Tibial nerve (tissue), 4 donors: ENCODE measurements around the gene BIK. TPM values are rescaled to one million over a fixed set of nuclear protein-coding genes. Genes with fewer than 3 reads are reported as not detected.

Source experiments
- DNase-seq, 2 donors: peaks; one replicate each; pipeline ENCODE4 v3.0.0-alpha.2; 2019; ENCODE audit warnings: low spot score in 2 of 2
- H3K27ac ChIP-seq, 4 donors: fragments of 200-600 bp; sonication (generic) in 3 of 4; one replicate each; pipeline ENCODE4 v1.5.1; 2017 to 2019; ENCODE audit warnings: mild to moderate bottlenecking in 1 of 4
- H3K27me3 ChIP-seq, 2 donors: fragments of 200-600 bp; sonication (generic) in 1 of 2; one replicate each; pipeline versions ENCODE4 v1.5.1 to v1.6.0; 2017 to 2019
- H3K36me3 ChIP-seq, 3 donors: fragments of 200-600 bp; sonication (generic); one replicate each; pipeline ENCODE4 v1.5.1; 2018 to 2019
- H3K4me1 ChIP-seq, 4 donors: fragments of 200-600 bp; sonication (generic) in 3 of 4; one replicate each; pipeline ENCODE4 v1.5.1; 2017 to 2019
- H3K4me3 ChIP-seq, 4 donors: fragments of 200-600 bp; sonication (generic) in 3 of 4; one replicate each; pipeline ENCODE4 v1.5.1; 2017 to 2019; ENCODE audit warnings: mild to moderate bottlenecking in 1 of 4, moderate library complexity in 1 of 4
- H3K9me3 ChIP-seq, 4 donors: fragments of 200-600 bp; sonication (generic) in 3 of 4; one replicate each; pipeline ENCODE4 v1.5.1; 2017 to 2019
- EP300 ChIP-seq, 2 donors: sonication (generic); formaldehyde crosslinking; IDR thresholded peaks; one replicate each; pipeline ENCODE4 v1.6.1; 2017; ENCODE audit warnings: antibody characterized with exemption in 2 of 2, mild to moderate bottlenecking in 1 of 2
- POLR2A ChIP-seq, 2 donors: fragments of 450-650 bp; IDR thresholded peaks; one replicate each; pipeline ENCODE4 v1.6.1; 2017; ENCODE audit warnings: antibody characterized with exemption in 2 of 2, mild to moderate bottlenecking in 2 of 2, moderate library complexity in 2 of 2
- WGBS, 2 donors: methylation state at CpG; one replicate each; pipeline ENCODE4 v1.1.5; 2018; 5-methylcytosine and 5-hydroxymethylcytosine counted together
- total RNA-seq, 4 donors: library from RNA; depleted of rRNA; stranded (reverse); fragments of >200 nt; gene quantifications; one replicate each; pipeline ENCODE4 v1.1.0, GENCODE V29; 2016
- TF ChIP-seq, protein P1 (sequence below), 5 experiments: fragments of 200-600 bp in 3 of 5; fragments of 450-650 bp in 2 of 5; sonication (generic) in 3 of 5; IDR thresholded peaks; one replicate each; pipeline ENCODE4 v1.5.1; 2016 to 2019; ENCODE audit warnings: antibody characterized with exemption in 5 of 5, mild to moderate bottlenecking in 3 of 5, moderate library complexity in 2 of 5

Gene BIK
- total RNA-seq, 4 donors from 2014 or later = not detected

DNA sequence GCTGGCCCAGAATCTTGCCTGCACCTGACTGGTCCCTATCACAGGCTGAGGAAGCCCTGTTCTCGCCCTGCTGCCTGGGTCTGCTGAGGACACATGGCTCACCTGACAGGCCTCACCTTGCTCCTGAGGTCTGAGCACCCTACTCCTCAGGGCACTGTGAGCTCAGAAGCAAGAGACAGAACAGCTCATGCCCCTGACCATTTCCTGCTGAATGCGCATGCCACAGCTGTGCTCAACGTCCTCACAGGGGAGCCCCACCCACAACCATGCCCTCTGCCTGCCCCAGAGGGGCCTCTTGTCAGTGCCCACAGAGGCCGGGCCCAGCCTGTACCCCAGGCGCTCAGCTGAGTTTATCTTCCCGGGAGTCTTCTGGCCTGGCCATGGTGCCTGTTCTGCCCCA is 38.0 kb downstream of the BIK start:
- no peak for TF ChIP-seq EP300 (IDR thresholded peaks at IDR 0.05)
- peaks cover 0 to 24% (median 8%) of the 10 kb centered on the region in 4 donors for H3K4me1 ChIP-seq
- H3K27ac ChIP-seq = no peak overlapping the region
- 45 to 52% methylated on average over 3 to 6 of the region's 6 CpGs for WGBS, 2 donors
- H3K4me3 ChIP-seq = no peak overlapping the region
- no peaks in the 10 kb centered on the region for H3K9me3 ChIP-seq
- H3K36me3 ChIP-seq = no peaks in the 10 kb centered on the region
- H3K27me3 ChIP-seq = no peaks in the 10 kb centered on the region
- no peak for DNase-seq

DNA sequence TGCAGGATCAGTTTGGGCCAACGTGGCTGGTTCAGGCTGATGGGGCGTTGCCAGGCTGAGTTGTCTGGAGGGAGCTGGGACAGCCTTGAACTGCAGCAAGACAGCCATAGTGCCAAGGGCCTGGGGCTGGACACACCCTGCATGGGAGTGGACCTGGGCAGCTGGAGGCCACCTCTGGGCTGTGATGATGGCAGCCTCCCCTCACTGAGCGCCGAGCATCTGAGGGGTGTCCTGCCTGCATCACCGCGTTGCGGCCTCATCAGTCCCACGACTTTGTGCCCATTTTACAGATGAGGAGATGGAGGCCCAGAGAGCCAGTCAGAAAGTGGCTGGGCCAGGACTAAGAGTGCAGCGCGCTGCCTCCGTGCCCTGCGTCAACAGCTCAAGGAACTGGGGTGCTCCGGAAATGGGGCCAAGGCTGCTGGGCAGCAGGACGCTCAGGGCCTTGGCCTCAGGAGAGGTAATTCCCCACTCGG is 40.2 kb downstream of the BIK start:
- H3K9me3 ChIP-seq = no peaks in the 10 kb centered on the region
- H3K27ac ChIP-seq = peak overlapping the region; percentile 61 to 91 (median 82)
- H3K27me3 ChIP-seq = no peaks in the 10 kb centered on the region
- peaks cover 0 to 42% (median 11%) of the 10 kb centered on the region in 4 donors for H3K4me1 ChIP-seq
- H3K36me3 ChIP-seq = peaks cover 0 to 6% (median 0%) of the 10 kb centered on the region in 3 donors
- H3K4me3 ChIP-seq = peak overlapping the region; percentile 76 to 93 (median 84)
- 57 to 75% methylated on average over 9 to 15 of the region's 15 CpGs for WGBS, 2 donors
- no peak for DNase-seq
- TF ChIP-seq POLR2A (IDR thresholded peaks at IDR 0.05) (no peak), EP300 (IDR thresholded peaks at IDR 0.05) (no peak)
- TF ChIP-seq, protein P1, sequence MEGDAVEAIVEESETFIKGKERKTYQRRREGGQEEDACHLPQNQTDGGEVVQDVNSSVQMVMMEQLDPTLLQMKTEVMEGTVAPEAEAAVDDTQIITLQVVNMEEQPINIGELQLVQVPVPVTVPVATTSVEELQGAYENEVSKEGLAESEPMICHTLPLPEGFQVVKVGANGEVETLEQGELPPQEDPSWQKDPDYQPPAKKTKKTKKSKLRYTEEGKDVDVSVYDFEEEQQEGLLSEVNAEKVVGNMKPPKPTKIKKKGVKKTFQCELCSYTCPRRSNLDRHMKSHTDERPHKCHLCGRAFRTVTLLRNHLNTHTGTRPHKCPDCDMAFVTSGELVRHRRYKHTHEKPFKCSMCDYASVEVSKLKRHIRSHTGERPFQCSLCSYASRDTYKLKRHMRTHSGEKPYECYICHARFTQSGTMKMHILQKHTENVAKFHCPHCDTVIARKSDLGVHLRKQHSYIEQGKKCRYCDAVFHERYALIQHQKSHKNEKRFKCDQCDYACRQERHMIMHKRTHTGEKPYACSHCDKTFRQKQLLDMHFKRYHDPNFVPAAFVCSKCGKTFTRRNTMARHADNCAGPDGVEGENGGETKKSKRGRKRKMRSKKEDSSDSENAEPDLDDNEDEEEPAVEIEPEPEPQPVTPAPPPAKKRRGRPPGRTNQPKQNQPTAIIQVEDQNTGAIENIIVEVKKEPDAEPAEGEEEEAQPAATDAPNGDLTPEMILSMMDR (IDR thresholded peaks at IDR 0.05) = no peak

DNA sequence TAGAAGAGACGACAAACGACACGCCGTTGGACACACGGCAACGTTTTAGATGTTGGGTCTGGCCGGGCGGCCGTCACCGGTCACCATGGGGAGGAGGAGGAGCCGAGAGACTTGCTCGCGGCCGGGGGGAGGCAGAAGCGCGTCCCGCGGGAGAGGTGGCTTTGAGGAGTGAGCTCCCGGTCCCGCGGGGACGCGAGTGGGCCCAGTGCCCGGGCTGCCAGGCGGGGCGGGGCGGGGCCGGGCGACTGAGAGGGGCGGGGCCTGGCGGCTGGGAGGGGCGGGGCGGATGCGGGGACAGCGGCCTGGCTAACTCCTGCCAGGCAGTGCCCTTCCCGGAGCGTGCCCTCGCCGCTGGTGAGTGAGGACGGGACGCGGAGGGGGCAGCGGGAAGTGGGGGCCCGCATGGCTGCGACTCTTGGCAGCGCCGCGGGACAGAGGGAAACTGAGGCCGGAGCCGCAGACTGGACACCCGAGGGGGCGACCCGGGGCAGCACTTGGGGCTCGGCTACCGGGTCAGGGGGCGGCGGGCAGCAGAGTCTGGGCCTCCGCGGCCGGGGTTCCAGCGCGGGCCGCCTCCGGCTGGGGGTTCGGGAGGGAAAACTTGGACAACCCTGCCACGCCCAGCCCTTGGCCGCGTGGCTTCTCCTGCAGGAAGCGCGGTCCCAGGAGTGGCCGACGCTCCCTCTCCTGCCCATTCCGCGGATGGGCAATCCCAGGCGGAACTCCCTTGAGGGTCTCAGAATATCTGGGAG is 40.9 kb downstream of the BIK start, which contains the start of gene TSPO:
Gene TSPO (plus strand): TSS at position 309 of the 752 bp plus-strand sequence. CDS start 7,680 bp downstream, outside the sequence.
- Histone ChIP-seq H3K4me1 (peaks cover 0 to 49% (median 11%) of the 10 kb centered on the region in 4 donors), H3K4me3 (peak within 1 kb of the TSS; percentile 76 to 93 (median 84)), H3K27ac (peak within 1 kb of the TSS; percentile 61 to 91 (median 82)), H3K9me3 (no peaks in the 10 kb centered on the region), H3K36me3 (peaks cover 0 to 8% (median 0%) of the 10 kb centered on the region in 3 donors), H3K27me3 (no peaks in the 10 kb centered on the region)
- TF ChIP-seq POLR2A (IDR thresholded peaks at IDR 0.05) (peak; percentile 14 to 39), EP300 (IDR thresholded peaks at IDR 0.05) (peak in 1 of 2 donors; percentile 75)
- TF ChIP-seq, protein P1 (IDR thresholded peaks at IDR 0.05) = no peak
- 2 to 4% methylated on average over 12 to 49 of the region's 75 CpGs for WGBS, 2 donors
- DNase-seq = peak; percentile 63 to 70

DNA sequence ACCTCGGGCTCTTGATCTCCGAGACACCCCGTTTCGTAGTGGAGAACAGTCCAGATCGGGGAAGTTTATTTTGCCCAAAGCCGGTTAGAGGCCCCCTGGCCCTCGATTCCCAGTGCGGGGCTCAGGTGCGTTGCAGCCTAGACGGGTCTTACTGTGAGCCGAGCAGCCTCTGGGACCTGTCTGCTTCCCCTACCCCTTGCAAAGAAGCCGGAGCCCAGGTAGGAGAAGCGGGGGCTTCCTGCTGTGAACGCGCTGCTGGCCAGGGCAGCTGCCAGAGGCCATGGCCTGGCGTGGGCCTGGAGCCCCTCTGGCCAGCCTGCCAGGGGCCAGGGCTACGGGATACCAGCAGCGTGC is 41.4 kb downstream of the BIK start:
- WGBS, 2 donors = 10 to 13% methylated on average over 14 to 18 of the region's 18 CpGs
- peaks cover 0 to 8% (median 0%) of the 10 kb centered on the region in 3 donors for H3K36me3 ChIP-seq
- no peak for TF ChIP-seq EP300 (IDR thresholded peaks at IDR 0.05)
- no peaks in the 10 kb centered on the region for H3K9me3 ChIP-seq
- no peaks in the 10 kb centered on the region for H3K27me3 ChIP-seq
- H3K4me1 ChIP-seq = peaks cover 0 to 54% (median 11%) of the 10 kb centered on the region in 4 donors
- H3K27ac ChIP-seq = peak overlapping the region; percentile 61 to 91 (median 82)
- H3K4me3 ChIP-seq = peak overlapping the region; percentile 76 to 93 (median 84)
- DNase-seq = no peak

DNA sequence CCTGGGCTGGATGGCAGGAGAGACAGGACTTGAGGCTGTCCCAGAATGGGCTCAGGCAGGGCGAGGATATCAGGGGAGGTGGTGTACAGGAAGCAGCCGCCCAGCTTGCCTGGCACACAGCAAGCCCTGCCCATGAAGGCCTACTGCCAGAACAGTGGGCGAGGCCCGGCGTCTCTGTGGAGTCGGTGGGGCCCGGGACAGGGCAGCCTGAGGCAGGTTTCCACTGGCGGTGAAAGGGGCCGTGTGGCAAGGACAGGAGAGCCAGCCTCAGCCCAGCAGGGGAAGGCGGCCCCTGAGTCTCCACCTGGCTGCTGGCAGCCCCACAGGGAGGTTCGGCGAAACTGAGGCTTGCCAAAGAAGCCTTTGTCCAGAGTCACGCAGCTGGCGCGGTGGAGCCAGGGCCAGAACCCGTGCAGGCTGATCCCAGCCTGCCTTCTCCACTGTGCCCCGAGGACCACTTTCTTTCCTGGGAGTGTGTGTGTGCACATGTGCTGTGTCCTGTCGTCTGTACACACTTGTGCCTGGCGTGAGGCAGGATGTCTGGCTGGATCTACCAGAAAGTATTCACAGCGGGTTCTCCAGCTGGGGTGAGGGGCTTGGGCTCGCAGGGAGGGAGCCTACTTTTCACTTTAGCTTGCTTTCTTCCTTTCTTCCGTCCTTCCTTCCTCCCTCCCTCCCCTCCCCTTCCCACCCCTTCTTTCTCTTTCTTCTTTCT is 42.0 kb downstream of the BIK start:
- peak overlapping the region; percentile 76 to 93 (median 84) for H3K4me3 ChIP-seq
- no peaks in the 10 kb centered on the region for H3K9me3 ChIP-seq
- peak; percentile 39 to 53 for DNase-seq
- peaks cover 0 to 56% (median 11%) of the 10 kb centered on the region in 4 donors for H3K4me1 ChIP-seq
- H3K27ac ChIP-seq = peak overlapping the region; percentile 61 to 91 (median 82)
- 4 to 7% methylated on average over 16 to 19 of the region's 22 CpGs for WGBS, 2 donors
- H3K27me3 ChIP-seq = no peaks in the 10 kb centered on the region
- peak in 1 of 2 donors; percentile 47 for TF ChIP-seq EP300 (IDR thresholded peaks at IDR 0.05)
- peak in 1 of 2 donors; percentile 18 for TF ChIP-seq POLR2A (IDR thresholded peaks at IDR 0.05)
- TF ChIP-seq, protein P1 (IDR thresholded peaks at IDR 0.05) = no peak
- H3K36me3 ChIP-seq = peaks cover 0 to 8% (median 0%) of the 10 kb centered on the region in 3 donors
